GM12864 (cell line): ENCODE data around the gene OR2H2.

Experiments
- DNase-seq: peaks from one replicate; pipeline ENCODE4 v3.0.0-alpha.2; 2011; ENCODE audit warnings: low read depth
- H3K4me3 ChIP-seq: 2 replicates; pipeline ENCODE4 v1.5.1; 2011; ENCODE audit warnings: mild to moderate bottlenecking, low read depth, low read length, control low read depth
- CTCF ChIP-seq: IDR thresholded peaks from 2 replicates; pipeline ENCODE4 v1.5.1; 2011; ENCODE audit warnings: low read depth, mild to moderate bottlenecking, moderate library complexity, low read length, control low read depth, inconsistent platforms; ENCODE audit errors: missing control alignments

OR2H2 gene

GRCh38 chr6:29584821-29585220 is at the start of gene OR2H2:
Gene OR2H2 (plus strand): TSS chr6:29585121. CDS start chr6:29587945, 2,824 bp downstream.
- no peak for TF ChIP-seq CTCF
- H3K4me3 ChIP-seq = no peak within 1 kb of the TSS
- DNase-seq = no peak

DNA sequence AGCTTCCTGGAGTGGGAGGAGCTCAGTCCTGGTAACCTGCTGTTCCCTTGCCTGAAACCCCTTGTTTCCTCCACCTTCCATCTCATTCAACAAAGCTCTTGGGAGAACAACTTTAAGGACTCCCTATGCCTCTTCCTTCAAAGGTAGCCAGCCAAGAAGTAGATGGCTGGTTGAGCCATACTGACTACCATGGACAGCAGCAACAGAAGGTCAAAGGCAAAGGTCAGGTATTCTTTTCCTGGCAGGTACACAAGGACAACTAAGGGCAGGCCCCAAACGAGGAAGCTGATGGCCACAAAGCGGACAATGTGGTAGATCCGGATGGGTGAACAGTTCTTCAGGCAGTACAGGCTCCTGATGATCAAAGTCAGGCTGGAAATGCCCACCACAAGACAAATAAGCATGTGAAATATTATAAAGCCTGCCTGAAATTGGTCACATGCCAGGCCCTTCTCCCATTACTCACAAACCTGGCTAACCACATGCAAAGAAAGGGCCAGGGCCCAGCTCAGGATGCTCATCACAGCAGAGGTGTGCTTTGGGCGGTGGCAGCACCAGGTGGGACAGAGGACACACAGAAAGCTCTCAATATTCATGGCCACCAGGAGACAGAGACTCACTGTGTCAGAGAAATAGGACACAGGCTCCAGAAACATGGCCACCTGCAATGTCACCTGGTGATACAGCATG is 47.1 kb upstream of the OR2H2 start:
- no peak for DNase-seq
- no peak overlapping the region for H3K4me3 ChIP-seq
- TF ChIP-seq CTCF = no peak

GRCh38 chr6:29547573-29547972 is 37.3 kb upstream of the OR2H2 start:
- H3K4me3 ChIP-seq = no peak overlapping the region
- TF ChIP-seq CTCF = no peak
- DNase-seq = no peak

- DNase-seq = peak; percentile 50
- TF ChIP-seq CTCF = no peak
- H3K4me3 ChIP-seq = no peak overlapping the region
Measured at GRCh38 chr6:29552512-29553051, 32.3 kb upstream of the OR2H2 start.

- no peak for DNase-seq
- peak overlapping the region; percentile 35 for H3K4me3 ChIP-seq
- no peak for TF ChIP-seq CTCF
Measured at GRCh38 chr6:29553268-29554057, 31.5 kb upstream of the OR2H2 start.

DNA sequence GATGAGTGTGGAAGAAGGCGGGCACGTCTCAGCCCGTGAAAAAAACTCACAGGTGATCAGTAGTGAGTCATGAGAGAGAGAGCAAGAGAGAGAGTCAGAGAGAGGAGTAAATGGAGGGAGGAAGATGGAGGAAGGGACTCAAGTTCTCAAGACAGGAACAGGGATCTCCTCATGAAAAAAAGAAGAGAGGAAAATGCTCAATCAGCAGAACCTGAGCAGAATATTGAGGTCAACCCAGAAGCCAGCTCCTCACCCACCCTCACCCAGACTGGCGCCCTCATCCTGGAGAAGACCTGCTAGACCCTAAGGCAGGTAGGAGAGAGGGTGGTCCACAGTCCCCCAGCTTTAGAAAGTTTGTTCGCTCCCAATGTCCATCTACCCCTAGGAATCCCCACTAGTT is 30.2 kb upstream of the OR2H2 start:
- TF ChIP-seq CTCF = no peak

More for the DNA sequence above, 30.2 kb upstream of the OR2H2 start:
- DNase-seq = no peak
- H3K4me3 ChIP-seq = no peak overlapping the region
